CD14-positive monocyte (primary cell): ENCODE measurements around the gene UVRAG. TPM values are rescaled to one million over a fixed set of nuclear protein-coding genes. Genes with fewer than 3 reads are reported as not detected.
A peak's percentile ranks its signal among the peaks of the same experiment; 100 is the strongest.

ENCODE experiments used
- DNase-seq, 3 donors: peaks; one replicate each; pipeline ENCODE4 v3.0.0-alpha.2; 2011 to 2022
- H2AFZ ChIP-seq: 2 replicates; pipeline ENCODE4 v1.6.0; 2012; ENCODE audit warnings: mild to moderate bottlenecking, low read depth, low read length, inconsistent platforms; ENCODE audit not compliant: insufficient read depth, poor library complexity, severe bottlenecking
- H3K27ac ChIP-seq, 2 donors: 1 replicate in 1 of 2; 2 replicates in 1 of 2; pipeline ENCODE4 v1.5.1; 2012 to 2013; ENCODE audit warnings: low read length in 2 of 2, control low read depth in 1 of 2, inconsistent platforms in 1 of 2, low read depth in 1 of 2, mild to moderate bottlenecking in 1 of 2
- H3K27me3 ChIP-seq, 2 donors: one replicate each; pipeline versions ENCODE4 v1.6.0 to v1.6.1; 2011 to 2013; ENCODE audit warnings: low read length in 2 of 2; ENCODE audit not compliant: control insufficient read depth in 2 of 2, insufficient read depth in 2 of 2
- H3K36me3 ChIP-seq, 2 donors: replicated peaks in 1 of 2; 1 replicate in 1 of 2; 2 replicates in 1 of 2; pipeline versions ENCODE4 v1.5.1 to v1.6.1; 2012 to 2013; ENCODE audit warnings: low read length in 2 of 2, control low read depth in 1 of 2, inconsistent platforms in 1 of 2, mild to moderate bottlenecking in 1 of 2; ENCODE audit not compliant: insufficient read depth in 2 of 2, control insufficient read depth in 1 of 2
- H3K4me1 ChIP-seq, 2 donors: 1 replicate in 1 of 2; 2 replicates in 1 of 2; pipeline versions ENCODE4 v1.5.1 to v1.6.1; 2012 to 2013; ENCODE audit warnings: low read length in 2 of 2, control low read depth in 1 of 2, inconsistent platforms in 1 of 2, mild to moderate bottlenecking in 1 of 2, moderate library complexity in 1 of 2; ENCODE audit not compliant: insufficient read depth in 2 of 2, control insufficient read depth in 1 of 2
- H3K4me2 ChIP-seq: replicated peaks from 2 replicates; pipeline ENCODE3; 2012; ENCODE audit warnings: low read length, moderate library complexity, mild to moderate bottlenecking; ENCODE audit not compliant: poor library complexity, severe bottlenecking; ENCODE audit errors: extremely low read depth
- H3K4me3 ChIP-seq, 3 experiments: fragments of 200-600 bp in 1 of 3; sonication (generic) in 1 of 3; replicated peaks in 1 of 3; 1 replicate in 2 of 3; 2 replicates in 1 of 3; pipeline ENCODE4 v1.5.1; 2011 to 2013; ENCODE audit warnings: low read length in 3 of 3, mild to moderate bottlenecking in 3 of 3, control low read depth in 2 of 3, low read depth in 2 of 3, inconsistent platforms in 1 of 3, moderate library complexity in 1 of 3
- H3K79me2 ChIP-seq: 2 replicates; pipeline ENCODE4 v1.6.0; 2012; ENCODE audit warnings: mild to moderate bottlenecking, control low read depth, inconsistent platforms, low read length, moderate library complexity; ENCODE audit not compliant: insufficient read depth
- H3K9ac ChIP-seq: 2 replicates; pipeline ENCODE4 v1.6.0; 2017; ENCODE audit warnings: low read length, mild to moderate bottlenecking; ENCODE audit not compliant: insufficient read depth, poor library complexity, severe bottlenecking
- H3K9me3 ChIP-seq, 2 donors: replicated peaks in 1 of 2; 1 replicate in 1 of 2; 2 replicates in 1 of 2; pipeline versions ENCODE4 v1.5.1 to v1.6.1; 2012 to 2013; ENCODE audit warnings: low read length in 2 of 2, control low read depth in 1 of 2; ENCODE audit not compliant: control insufficient read depth in 1 of 2, insufficient read depth in 1 of 2
- H4K20me1 ChIP-seq: 2 replicates; pipeline ENCODE4 v1.6.0; 2012; ENCODE audit warnings: mild to moderate bottlenecking, low read length, control low read depth, moderate library complexity; ENCODE audit not compliant: insufficient read depth
- H3K27ac Mint-ChIP-seq, 7 donors: one replicate each; pipeline ENCODE4 v1.8.0; 2020; ENCODE audit warnings: mild to moderate bottlenecking in 7 of 7, mixed read lengths in 7 of 7, moderate library complexity in 6 of 7, inconsistent platforms in 2 of 7
- H3K27me3 Mint-ChIP-seq, 3 donors: one replicate each; pipeline ENCODE4 v1.8.0; 2021 to 2022; ENCODE audit warnings: low read depth in 3 of 3, mild to moderate bottlenecking in 3 of 3, mixed read lengths in 3 of 3, moderate library complexity in 3 of 3, inconsistent platforms in 1 of 3
- H3K36me3 Mint-ChIP-seq, 2 donors: one replicate each; pipeline ENCODE4 v1.8.0; 2020; ENCODE audit warnings: mixed read lengths in 2 of 2, inconsistent platforms in 1 of 2, mild to moderate bottlenecking in 1 of 2
- H3K4me1 Mint-ChIP-seq: one replicate; pipeline ENCODE4 v1.8.0; 2020; ENCODE audit warnings: mild to moderate bottlenecking, mixed read lengths
- H3K4me3 Mint-ChIP-seq, 2 donors: one replicate each; pipeline ENCODE4 v1.8.0; 2020; ENCODE audit warnings: mild to moderate bottlenecking in 2 of 2, mixed read lengths in 2 of 2, moderate library complexity in 1 of 2
- H3K9me3 Mint-ChIP-seq, 7 donors: one replicate each; pipeline ENCODE4 v1.8.0; 2020 to 2022; ENCODE audit warnings: mixed read lengths in 7 of 7, mild to moderate bottlenecking in 6 of 7, moderate library complexity in 6 of 7, inconsistent platforms in 2 of 7
- CTCF ChIP-seq: fragments of 200-600 bp; IDR thresholded peaks from one replicate; pipeline ENCODE4 v1.8.0; 2022; ENCODE audit warnings: antibody characterized with exemption, mild to moderate bottlenecking
- WGBS: methylation state at CpG from one replicate; pipeline ENCODE4 v1.1.5; 2013; ENCODE audit warnings: missing lambda C conversion rate; ENCODE audit not compliant: insufficient coverage; 5-methylcytosine and 5-hydroxymethylcytosine counted together
- intact Hi-C, 2 donors: fragments of 100-400 bp; cut with micrococcal nuclease; formaldehyde crosslinking; loops; one replicate each; pipeline versions ENCODE4 v1.15.0 to v1.15.1; 2023
- polyA plus RNA-seq, 3 donors: library from polyadenylated mRNA; depleted of rRNA in 1 of 3; unstranded in 2 of 3; stranded (reverse) in 1 of 3; fragments of 300-500 nt in 2 of 3; fragments of >200 nt in 1 of 3; fragmentation: Illumina TruSeq in 2 of 3; gene quantifications; 1 replicate in 2 of 3; 2 replicates in 1 of 3; pipeline ENCODE4 v1.2.3, GENCODE V29; 2012 to 2021

Gene UVRAG
- polyA plus RNA-seq, 3 donors = 13.7 to 20.5 (median 20.0) TPM

GRCh38 chr11:75801362-75802020 lies 13.5 kb upstream of the UVRAG start:
- H3K9me3 Mint-ChIP-seq = no peaks in the 10 kb centered on the region
- peaks cover 41 to 55% of the 10 kb centered on the region in 2 donors for H3K36me3 Mint-ChIP-seq
- Histone ChIP-seq H4K20me1 (no peaks in the 10 kb centered on the region), H3K36me3 (peaks cover 32 to 47% of the 10 kb centered on the region in 2 donors), H3K27ac (peak overlapping the region; percentile 58 to 62), H3K9ac (peak overlapping the region; percentile 2), H3K79me2 (no peaks in the 10 kb centered on the region), H3K4me3 (peak overlapping the region in 1 of 3 experiments; percentile 10), H2AFZ (peak overlapping the region; percentile 60), H3K27me3 (no peaks in the 10 kb centered on the region), H3K9me3 (no peaks in the 10 kb centered on the region), H3K4me2 (peak overlapping the region; percentile 35), H3K4me1 (peaks cover 24 to 32% of the 10 kb centered on the region in 2 donors)
- intact Hi-C loops = loop anchor here (5.0 to 10.0 kb wide), 3 partner anchors 66 to 353 kb away; no protein-coding TSS in a partner anchor
- H3K27me3 Mint-ChIP-seq = peaks cover 0 to 3% (median 3%) of the 10 kb centered on the region in 3 donors
- no peak for TF ChIP-seq CTCF
- WGBS = 18% methylated on average over 4 of the region's 9 CpGs
- peak; percentile 62 to 86 (median 70) for DNase-seq
- peak overlapping the region in 1 of 2 donors; percentile 30 for H3K4me3 Mint-ChIP-seq
- peak overlapping the region in 6 of 7 donors; percentile 53 to 87 (median 72) for H3K27ac Mint-ChIP-seq
- H3K4me1 Mint-ChIP-seq = peaks cover 32% of the 10 kb centered on the region

- Histone ChIP-seq H3K9ac (peak overlapping the region; percentile 2), H3K4me3 (peak overlapping the region in 1 of 3 experiments; percentile 10), H3K4me1 (peaks cover 24 to 32% of the 10 kb centered on the region in 2 donors), H2AFZ (peak overlapping the region; percentile 60), H3K79me2 (no peaks in the 10 kb centered on the region), H3K9me3 (no peaks in the 10 kb centered on the region), H3K27ac (peak overlapping the region; percentile 58 to 62), H3K4me2 (peak overlapping the region; percentile 35), H4K20me1 (no peaks in the 10 kb centered on the region), H3K27me3 (no peaks in the 10 kb centered on the region), H3K36me3 (peaks cover 24 to 39% of the 10 kb centered on the region in 2 donors)
- whole genome bisulfite sequencing = 98% methylated on average over 10 of the region's 12 CpGs
- peaks cover 0 to 3% (median 3%) of the 10 kb centered on the region in 3 donors for H3K27me3 Mint-ChIP-seq
- peaks cover 32% of the 10 kb centered on the region for H3K4me1 Mint-ChIP-seq
- no peak for TF ChIP-seq CTCF
- no peaks in the 10 kb centered on the region for H3K9me3 Mint-ChIP-seq
- H3K27ac Mint-ChIP-seq = peak overlapping the region; percentile 33 to 87 (median 65)
- peaks cover 33 to 48% of the 10 kb centered on the region in 2 donors for H3K36me3 Mint-ChIP-seq
- DNase-seq = no peak
- intact Hi-C loops = loop anchor here (5.0 to 10.0 kb wide), 3 partner anchors 65 to 353 kb away; no protein-coding TSS in a partner anchor
- no peak overlapping the region for H3K4me3 Mint-ChIP-seq
Observed at GRCh38 chr11:75802021-75802912, 12.7 kb upstream of the UVRAG start.
